HepG2 (cell line): ENCODE results near the gene KIAA0930. TPM values are rescaled to one million over a fixed set of nuclear protein-coding genes. Genes with fewer than 3 reads are reported as not detected.

Experiments used
- ADNP ChIP-seq: sonication (generic); formaldehyde crosslinking; IDR thresholded peaks from 2 replicates; pipeline ENCODE4 v1.4.0; 2020; ENCODE audit warnings: missing genetic modification reagents
- E2F2 ChIP-seq: sonication (generic); formaldehyde crosslinking; IDR thresholded peaks from 2 replicates; pipeline ENCODE4 v1.4.0; 2020; ENCODE audit warnings: missing genetic modification reagents, borderline replicate concordance
- EHMT2 ChIP-seq: fragments of 200-600 bp; sonication (generic); IDR thresholded peaks from 2 replicates; pipeline ENCODE4 v1.7.0; 2017; ENCODE audit warnings: antibody characterized with exemption, low read depth, low read length, borderline replicate concordance
- GZF1 ChIP-seq: sonication (generic); formaldehyde crosslinking; IDR thresholded peaks from 2 replicates; pipeline ENCODE4 v1.5.1; 2020; ENCODE audit warnings: mild to moderate bottlenecking, missing genetic modification reagents
- MXD1 ChIP-seq: sonication (generic); formaldehyde crosslinking; IDR thresholded peaks from 2 replicates; pipeline ENCODE4 v1.4.0; 2020; ENCODE audit warnings: mild to moderate bottlenecking, missing genetic modification reagents
- NPAS2 ChIP-seq: sonication (generic); formaldehyde crosslinking; IDR thresholded peaks from 2 replicates; pipeline ENCODE4 v1.8.0; 2022; ENCODE audit warnings: mild to moderate bottlenecking, missing genetic modification reagents, borderline replicate concordance
- SNAPC2 ChIP-seq: sonication (generic); formaldehyde crosslinking; IDR thresholded peaks from 2 replicates; pipeline ENCODE4 v1.8.1; 2022; ENCODE audit warnings: mild to moderate bottlenecking, missing genetic modification reagents
- SYNCRIP ChIP-seq: fragments of 200-400 bp; formaldehyde crosslinking; IDR thresholded peaks from 2 replicates; pipeline ENCODE4 v1.6.1; 2018; ENCODE audit warnings: mild to moderate bottlenecking, low read depth, low read length; ENCODE audit not compliant: insufficient read depth
- TARDBP ChIP-seq: sonication (generic); formaldehyde crosslinking; IDR thresholded peaks from 2 replicates; pipeline ENCODE4 v1.8.0; 2022; ENCODE audit warnings: mild to moderate bottlenecking, missing genetic modification reagents
- THAP7 ChIP-seq: sonication (generic); formaldehyde crosslinking; IDR thresholded peaks from 2 replicates; pipeline ENCODE4 v1.8.1; 2023; ENCODE audit warnings: mild to moderate bottlenecking, missing genetic modification reagents
- XBP1 ChIP-seq: sonication (generic); formaldehyde crosslinking; IDR thresholded peaks from 2 replicates; pipeline ENCODE4 v1.5.0; 2020; ENCODE audit warnings: missing genetic modification reagents
- ZNF180 ChIP-seq: sonication (generic); formaldehyde crosslinking; IDR thresholded peaks from 2 replicates; pipeline ENCODE4 v1.4.0; 2020; ENCODE audit warnings: low read depth, missing genetic modification reagents, borderline replicate concordance
- ZNF44 ChIP-seq: sonication (generic); formaldehyde crosslinking; IDR thresholded peaks from 2 replicates; pipeline ENCODE4 v1.5.1; 2020; ENCODE audit warnings: mild to moderate bottlenecking, missing genetic modification reagents
- ZNF513 ChIP-seq: sonication (generic); formaldehyde crosslinking; conservative IDR thresholded peaks from 2 replicates; pipeline ENCODE4 v1.5.0; 2020; ENCODE audit warnings: missing genetic modification reagents
- ZNF567 ChIP-seq: sonication (generic); formaldehyde crosslinking; IDR thresholded peaks from 2 replicates; pipeline ENCODE4 v1.8.1; 2023; ENCODE audit warnings: mild to moderate bottlenecking, missing genetic modification reagents, borderline replicate concordance
- ZNF713 ChIP-seq: sonication (generic); formaldehyde crosslinking; IDR thresholded peaks from 2 replicates; pipeline ENCODE4 v1.4.0; 2020; ENCODE audit warnings: mild to moderate bottlenecking, missing genetic modification reagents
- polyA plus RNA-seq, 8 experiments: library from polyadenylated mRNA; depleted of rRNA in 3 of 8; stranded (reverse) in 7 of 8; unstranded in 1 of 8; fragments of >200 nt; fragmentation: Illumina TruSeq in 4 of 8; extraction: Trizol in 4 of 8; gene quantifications; 2 replicates each; pipeline versions ENCODE4 v1.2.1 to v1.2.3, GENCODE V29; 2011 to 2016; ENCODE audit warnings: low read depth in 4 of 8, missing spikeins in 1 of 8, mixed read lengths in 1 of 8; ENCODE audit not compliant: insufficient read depth in 1 of 8
- total RNA-seq, 5 experiments: library from RNA; depleted of rRNA; stranded (reverse); fragments of >200 nt; fragmentation: Illumina TruSeq; extraction: Trizol; gene quantifications; 2 replicates each; pipeline ENCODE4 v1.2.3, GENCODE V29; 2016; ENCODE audit warnings: low read depth in 1 of 5
- TF ChIP-seq, protein P1 (sequence below): IDR thresholded peaks from 2 replicates; pipeline ENCODE4 v1.6.1; 2018; ENCODE audit warnings: missing genetic modification reagents, mild to moderate bottlenecking, missing compliant biosample characterization
- TF ChIP-seq, protein P2 (sequence below): sonication (generic); formaldehyde crosslinking; IDR thresholded peaks from 2 replicates; pipeline ENCODE4 v1.5.0; 2020; ENCODE audit warnings: missing genetic modification reagents
- TF ChIP-seq, protein P3 (sequence below): sonication (generic); formaldehyde crosslinking; IDR thresholded peaks from 2 replicates; pipeline ENCODE4 v1.4.0; 2020; ENCODE audit warnings: mild to moderate bottlenecking, missing genetic modification reagents
- TF ChIP-seq, protein P4 (sequence below): sonication (generic); formaldehyde crosslinking; IDR thresholded peaks from 2 replicates; pipeline ENCODE4 v1.8.0; 2022; ENCODE audit warnings: mild to moderate bottlenecking, missing genetic modification reagents, borderline replicate concordance

KIAA0930 gene
- total and polyA plus RNA-seq, 2 of the 13 experiments (the other 11 are each of a cell fraction or from before 2014, with no cell fraction given): 27.0 to 38.2 TPM

GRCh38 chr22:45273452-45274075 lies 32.9 kb upstream of the KIAA0930 start (continued):
- TF ChIP-seq, protein P1, sequence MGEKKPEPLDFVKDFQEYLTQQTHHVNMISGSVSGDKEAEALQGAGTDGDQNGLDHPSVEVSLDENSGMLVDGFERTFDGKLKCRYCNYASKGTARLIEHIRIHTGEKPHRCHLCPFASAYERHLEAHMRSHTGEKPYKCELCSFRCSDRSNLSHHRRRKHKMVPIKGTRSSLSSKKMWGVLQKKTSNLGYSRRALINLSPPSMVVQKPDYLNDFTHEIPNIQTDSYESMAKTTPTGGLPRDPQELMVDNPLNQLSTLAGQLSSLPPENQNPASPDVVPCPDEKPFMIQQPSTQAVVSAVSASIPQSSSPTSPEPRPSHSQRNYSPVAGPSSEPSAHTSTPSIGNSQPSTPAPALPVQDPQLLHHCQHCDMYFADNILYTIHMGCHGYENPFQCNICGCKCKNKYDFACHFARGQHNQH: peak; percentile 93
- TF ChIP-seq NPAS2 (CRISPR knock-in tag) (no peak), SNAPC2 (CRISPR knock-in tag) (no peak), ZNF513 (CRISPR knock-in tag) (no peak), ZNF180 (CRISPR knock-in tag) (no peak), ZNF713 (CRISPR knock-in tag) (no peak), XBP1 (CRISPR knock-in tag) (no peak), SYNCRIP (no peak), E2F2 (no peak), GZF1 (CRISPR knock-in tag) (no peak), EHMT2 (no peak), MXD1 (peak; percentile 79; the same call in 1 of the 2 replicates), TARDBP (CRISPR knock-in tag) (peak; percentile 97), ADNP (no peak), ZNF567 (0 out of 2 replicates have a peak, but pooled peaks have one; percentile 45), THAP7 (CRISPR knock-in tag) (peak; percentile 84), ZNF44 (no peak)
- TF ChIP-seq, protein P2, sequence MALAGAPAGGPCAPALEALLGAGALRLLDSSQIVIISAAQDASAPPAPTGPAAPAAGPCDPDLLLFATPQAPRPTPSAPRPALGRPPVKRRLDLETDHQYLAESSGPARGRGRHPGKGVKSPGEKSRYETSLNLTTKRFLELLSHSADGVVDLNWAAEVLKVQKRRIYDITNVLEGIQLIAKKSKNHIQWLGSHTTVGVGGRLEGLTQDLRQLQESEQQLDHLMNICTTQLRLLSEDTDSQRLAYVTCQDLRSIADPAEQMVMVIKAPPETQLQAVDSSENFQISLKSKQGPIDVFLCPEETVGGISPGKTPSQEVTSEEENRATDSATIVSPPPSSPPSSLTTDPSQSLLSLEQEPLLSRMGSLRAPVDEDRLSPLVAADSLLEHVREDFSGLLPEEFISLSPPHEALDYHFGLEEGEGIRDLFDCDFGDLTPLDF: no peak
- TF ChIP-seq, protein P3, sequence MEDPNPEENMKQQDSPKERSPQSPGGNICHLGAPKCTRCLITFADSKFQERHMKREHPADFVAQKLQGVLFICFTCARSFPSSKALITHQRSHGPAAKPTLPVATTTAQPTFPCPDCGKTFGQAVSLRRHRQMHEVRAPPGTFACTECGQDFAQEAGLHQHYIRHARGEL: no peak
- TF ChIP-seq, protein P4, sequence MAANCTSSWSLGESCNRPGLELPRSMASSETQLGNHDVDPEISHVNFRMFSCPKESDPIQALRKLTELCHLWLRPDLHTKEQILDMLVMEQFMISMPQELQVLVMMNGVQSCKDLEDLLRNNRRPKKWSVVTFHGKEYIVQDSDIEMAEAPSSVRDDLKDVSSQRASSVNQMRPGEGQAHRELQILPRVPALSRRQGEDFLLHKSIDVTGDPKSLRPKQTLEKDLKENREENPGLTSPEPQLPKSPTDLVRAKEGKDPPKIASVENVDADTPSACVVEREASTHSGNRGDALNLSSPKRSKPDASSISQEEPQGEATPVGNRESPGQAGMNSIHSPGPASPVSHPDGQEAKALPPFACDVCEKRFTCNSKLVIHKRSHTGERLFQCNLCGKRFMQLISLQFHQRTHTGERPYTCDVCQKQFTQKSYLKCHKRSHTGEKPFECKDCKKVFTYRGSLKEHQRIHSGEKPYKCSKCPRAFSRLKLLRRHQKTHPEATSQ (CRISPR knock-in tag): no peak
